SK-N-MC (cell line): ENCODE data around the gene TRAF3IP3.

ENCODE experiments used
- EZH2 ChIP-seq: fragments of 200-600 bp; sonication (generic); IDR thresholded peaks from one replicate; pipeline ENCODE4 v1.6.1; 2017; ENCODE audit warnings: antibody characterized with exemption
- FOXP2 ChIP-seq: optimal IDR thresholded peaks from 2 replicates; pipeline ENCODE3; 2011; ENCODE audit warnings: mild to moderate bottlenecking, moderate library complexity; ENCODE audit not compliant: insufficient read depth; ENCODE audit errors: extremely low read length, control extremely low read depth
- POLR2AphosphoS5 ChIP-seq: IDR thresholded peaks from 2 replicates; pipeline ENCODE4 v1.6.1; 2012; ENCODE audit warnings: mild to moderate bottlenecking, low read depth, low read length, borderline replicate concordance

- TF ChIP-seq EZH2 (no peak), POLR2AphosphoS5 (no peak), FOXP2 (no peak)
Measured at GRCh38 chr1:209749670-209750323, 6.1 kb upstream of the TRAF3IP3 start.
